PC-3 (cell line): ENCODE results near the gene GRIN2A.

Experiments
- EZH2 ChIP-seq: fragments of 300-600 bp; sonication (generic); IDR thresholded peaks from one replicate; pipeline ENCODE4 v1.6.1; 2017; ENCODE audit warnings: antibody characterized with exemption, mild to moderate bottlenecking, low read length; ENCODE audit not compliant: unreplicated experiment
- EZH2phosphoT487 ChIP-seq: fragments of 300-600 bp; sonication (generic); IDR thresholded peaks from 2 replicates; pipeline ENCODE4 v1.6.1; 2018; ENCODE audit warnings: mild to moderate bottlenecking, antibody characterized with exemption, low read length, borderline replicate concordance
- TF ChIP-seq, protein P1 (sequence below): fragments of 300-600 bp; sonication (generic); conservative IDR thresholded peaks from 2 replicates; pipeline ENCODE4 v1.5.1; 2017; ENCODE audit warnings: antibody characterized with exemption, low read depth, mild to moderate bottlenecking, low read length

DNA sequence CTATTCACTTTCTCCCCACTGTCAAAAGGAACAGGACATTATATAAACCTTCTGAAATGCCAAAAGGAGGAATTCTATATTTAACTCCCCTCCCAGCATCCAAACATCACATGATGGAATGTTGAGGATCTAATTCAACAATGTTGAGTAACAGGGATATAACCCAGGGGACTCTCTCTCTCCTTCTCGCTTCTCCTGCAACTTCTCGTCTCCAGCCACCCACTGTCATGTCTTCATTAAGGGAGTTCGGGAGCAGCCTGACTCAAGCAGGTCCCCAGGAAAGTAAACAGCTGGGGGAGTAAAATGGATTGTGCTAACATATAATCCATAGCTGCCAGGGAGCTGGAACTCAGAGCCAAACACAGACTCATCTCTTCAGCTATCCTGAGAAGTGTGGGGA is 51.7 kb downstream of the GRIN2A start:
- TF ChIP-seq, protein P1, sequence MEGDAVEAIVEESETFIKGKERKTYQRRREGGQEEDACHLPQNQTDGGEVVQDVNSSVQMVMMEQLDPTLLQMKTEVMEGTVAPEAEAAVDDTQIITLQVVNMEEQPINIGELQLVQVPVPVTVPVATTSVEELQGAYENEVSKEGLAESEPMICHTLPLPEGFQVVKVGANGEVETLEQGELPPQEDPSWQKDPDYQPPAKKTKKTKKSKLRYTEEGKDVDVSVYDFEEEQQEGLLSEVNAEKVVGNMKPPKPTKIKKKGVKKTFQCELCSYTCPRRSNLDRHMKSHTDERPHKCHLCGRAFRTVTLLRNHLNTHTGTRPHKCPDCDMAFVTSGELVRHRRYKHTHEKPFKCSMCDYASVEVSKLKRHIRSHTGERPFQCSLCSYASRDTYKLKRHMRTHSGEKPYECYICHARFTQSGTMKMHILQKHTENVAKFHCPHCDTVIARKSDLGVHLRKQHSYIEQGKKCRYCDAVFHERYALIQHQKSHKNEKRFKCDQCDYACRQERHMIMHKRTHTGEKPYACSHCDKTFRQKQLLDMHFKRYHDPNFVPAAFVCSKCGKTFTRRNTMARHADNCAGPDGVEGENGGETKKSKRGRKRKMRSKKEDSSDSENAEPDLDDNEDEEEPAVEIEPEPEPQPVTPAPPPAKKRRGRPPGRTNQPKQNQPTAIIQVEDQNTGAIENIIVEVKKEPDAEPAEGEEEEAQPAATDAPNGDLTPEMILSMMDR: no peak
- TF ChIP-seq EZH2: no peak
- TF ChIP-seq EZH2phosphoT487: no peak
